ENCODE measurements around the gene SSBP4. TPM values are rescaled to one million over a fixed set of nuclear protein-coding genes. Genes with fewer than 3 reads are reported as not detected.

SSBP4 gene
- total and polyA plus RNA-seq, 2 of the 8 experiments (the other 6 are each of a cell fraction or from before 2014, with no cell fraction given): 26.4 to 33.7 TPM

- no peaks in the 10 kb centered on the region for H3K27me3 ChIP-seq (replicated peaks in 1 of 4; ENCODE audit: control insufficient read depth in 3 of 4, extremely low read depth in 1 of 4, insufficient read depth in 3 of 4, low read length in 3 of 4)
- no peaks in the 10 kb centered on the region for H3K79me1 ChIP-seq (ENCODE audit: low read depth, low read length)
- no peak for DNase-seq (ENCODE audit: low read depth in 1 of 2, low spot score in 2 of 2)
- H2BK120ac ChIP-seq (replicated peaks; ENCODE audit: low read depth, low read length): no peak overlapping the region
- no peak overlapping the region for H3K27ac ChIP-seq (ENCODE audit: low read depth, low read length)
- H2BK5ac ChIP-seq (ENCODE audit: low read depth, low read length): no peak overlapping the region; the same call in 1 of the 2 replicates
- no peak overlapping the region for H2AFZ ChIP-seq (ENCODE audit: low read length)
- POLR2A ChIA-PET (ENCODE audit: partially characterized antibody): interaction anchor here (1.5 kb wide), 1 partner anchor 9 kb away, joined by 4 read pairs; no protein-coding TSS in a partner anchor
- peaks cover 0 to 18% (median 4%) of the 10 kb centered on the region in 4 experiments; a peak in 3 of 8 replicates for H3K36me3 ChIP-seq (ENCODE audit: control insufficient read depth in 2 of 4, insufficient read depth in 4 of 4, low read length in 3 of 4)
- no peaks in the 10 kb centered on the region for H3K79me2 ChIP-seq (ENCODE audit: control insufficient read depth in 1 of 2, insufficient read depth in 2 of 2, low read length in 2 of 2)
- H3K4me1 ChIP-seq (replicated peaks in 1 of 4; ENCODE audit: control insufficient read depth in 3 of 4, insufficient read depth in 4 of 4, low read length in 3 of 4): no peaks in the 10 kb centered on the region; a peak in 3 of 7 replicates
- H3K56ac ChIP-seq (replicated peaks; ENCODE audit: insufficient read length, low read depth, low read length): no peak overlapping the region
- no peak overlapping the region for H3K23ac ChIP-seq (ENCODE audit: insufficient read length)
- H2BK12ac ChIP-seq (ENCODE audit: low read depth, low read length): no peak overlapping the region
- no peak overlapping the region for H4K5ac ChIP-seq (ENCODE audit: insufficient read length, low read depth, low read length)
- no peak overlapping the region for H2AK5ac ChIP-seq (ENCODE audit: low read depth, low read length)
- no peak overlapping the region for H3K18ac ChIP-seq (ENCODE audit: extremely low read depth, low read length)
- H2BK15ac ChIP-seq (ENCODE audit: low read length): no peak overlapping the region
- no peak for FAIRE-seq
- H4K91ac ChIP-seq (replicated peaks; ENCODE audit: insufficient read length, low read length): no peak overlapping the region
- H3K14ac ChIP-seq (ENCODE audit: insufficient read length): no peak overlapping the region
- H4K20me1 ChIP-seq (replicated peaks in 1 of 2; ENCODE audit: control insufficient read depth in 1 of 2, insufficient read depth in 2 of 2, low read length in 2 of 2): peaks cover 0 to 9% of the 10 kb centered on the region in 2 experiments
- H3K4ac ChIP-seq (replicated peaks; ENCODE audit: insufficient read length, low read depth, low read length): no peak overlapping the region
- no peak overlapping the region for H4K8ac ChIP-seq (ENCODE audit: extremely low read depth, insufficient read depth, low read length)
- H3K9me3 ChIP-seq (ENCODE audit: insufficient read depth in 2 of 2, low read depth in 1 of 2, low read length in 1 of 2): no peaks in the 10 kb centered on the region
- H2BK20ac ChIP-seq (ENCODE audit: low read length): no peak overlapping the region
- WGBS, 2 experiments (ENCODE audit: extremely low coverage in 1 of 2, insufficient coverage in 1 of 2, insufficient read length in 1 of 2, insufficient replicate concordance in 2 of 2, low coverage in 1 of 2, low lambda C conversion rate in 2 of 2, missing lambda C conversion rate in 1 of 2): 92% methylated on average over 27 of the region's 34 CpGs; no CpG with 5 or more reads in 1 of the 2 experiments
- no peak overlapping the region for H3K9ac ChIP-seq (replicated peaks in 1 of 4; ENCODE audit: extremely low read depth in 1 of 4, low read depth in 3 of 4, low read length in 3 of 4)
- no peak overlapping the region for H3K4me3 ChIP-seq (ENCODE audit: extremely low read depth in 1 of 4, insufficient read depth in 2 of 4, low read depth in 3 of 4, low read length in 4 of 4)
- peaks cover 8% of the 10 kb centered on the region; the same call in 1 of the 2 replicates for H3K23me2 ChIP-seq (ENCODE audit: low read depth, low read length)
- H3K4me2 ChIP-seq (ENCODE audit: insufficient read depth in 1 of 2, low read depth in 2 of 2, low read length in 2 of 2): no peak overlapping the region
- CTCF ChIA-PET (ENCODE audit: partially characterized antibody): interaction anchor here (0.6 to 13.5 kb wide), 13 partner anchors 7 to 1401 kb away, joined by 3 to 143 read pairs (median 4); partner anchors contain the start of gene SSBP4
- no peak for TF ChIP-seq EP300 (IDR thresholded peaks at IDR 0.05; ENCODE audit: borderline replicate concordance in 1 of 2, low read depth in 2 of 2, low read length in 2 of 2)
- no peak for TF ChIP-seq SIN3A (conservative IDR thresholded peaks at IDR 0.05 in 1 of 2, IDR thresholded peaks at IDR 0.05 in 1 of 2; ENCODE audit: low read depth in 1 of 2, low read length in 2 of 2)
- TF ChIP-seq MAFK (IDR thresholded peaks at IDR 0.05; ENCODE audit: low read depth, low read length): no peak
- TF ChIP-seq PHF8 (conservative IDR thresholded peaks at IDR 0.05; ENCODE audit: low read depth, low read length): no peak
- no peak for TF ChIP-seq RXRA (IDR thresholded peaks at IDR 0.05; ENCODE audit: insufficient read depth, low read depth, low read length)
- TF ChIP-seq SUZ12 (IDR thresholded peaks at IDR 0.05; ENCODE audit: low read length): no peak
- TF ChIP-seq SP4 (IDR thresholded peaks at IDR 0.05; ENCODE audit: low read length): no peak
- TF ChIP-seq EGR1 (IDR thresholded peaks at IDR 0.05; ENCODE audit: borderline replicate concordance, low read depth, low read length): no peak
- no peak for TF ChIP-seq ASH2L (IDR thresholded peaks at IDR 0.05; ENCODE audit: low read length)
- TF ChIP-seq NRF1 (IDR thresholded peaks at IDR 0.05; ENCODE audit: low read depth, low read length): no peak
- TF ChIP-seq KDM1A (IDR thresholded peaks at IDR 0.05; ENCODE audit: borderline replicate concordance, low read length): no peak
- no peak for TF ChIP-seq POLR2A (IDR thresholded peaks at IDR 0.05; ENCODE audit: control extremely low read depth in 1 of 2, low read depth in 2 of 2, low read length in 2 of 2)
- TF ChIP-seq BACH1 (IDR thresholded peaks at IDR 0.05; ENCODE audit: low read length): no peak
- TF ChIP-seq TCF12 (IDR thresholded peaks at IDR 0.05; ENCODE audit: low read depth, low read length): no peak
Measured at GRCh38 chr19:18446145-18446810, 27.1 kb downstream of the SSBP4 start.

All from H1 (cell line).